A673 (cell line): ENCODE data around the gene CAMK1. TPM values are rescaled to one million over a fixed set of nuclear protein-coding genes. Genes with fewer than 3 reads are reported as not detected.

Experiments
- BruUV-seq: library from RNA; stranded (reverse); fragments of 400-500 nt; replicated peaks from 2 replicates; lab custom pipeline; 2021; lab: Mats Ljungman, UMichigan
- CTCF ChIA-PET: fragments of 300-600 bp; sonication (Branson Sonifier 250); formaldehyde crosslinking; loops from one replicate; lab custom pipeline; 2022; ENCODE audit warnings: antibody characterized with exemption; lab: Charles Lee
- POLR2A ChIA-PET: fragments of 300-600 bp; sonication (Branson Sonifier 250); formaldehyde crosslinking; loops from one replicate; lab custom pipeline; 2022; ENCODE audit warnings: antibody characterized with exemption; ENCODE audit not compliant: low non-redundant PET; lab: Charles Lee
- DNase-seq: peaks from one replicate; pipeline ENCODE4 v3.0.0-alpha.2; 2015; ENCODE audit warnings: low spot score
- H3K27ac ChIP-seq: fragments of 200-600 bp; sonication (generic); 2 replicates; pipeline ENCODE4 v1.5.1; 2016; ENCODE audit warnings: mixed run types, low read depth, mild to moderate bottlenecking, mixed read lengths, antibody characterized with exemption, low read length; ENCODE audit not compliant: poor library complexity, severe bottlenecking
- H3K27me3 ChIP-seq: fragments of 200-600 bp; sonication (generic); replicated peaks from 2 replicates; pipeline ENCODE4 v1.6.1; 2017; ENCODE audit warnings: mixed run types, low read depth, mild to moderate bottlenecking, mixed read lengths, antibody characterized with exemption, low read length; ENCODE audit not compliant: insufficient read depth, poor library complexity
- H3K36me3 ChIP-seq: fragments of 200-600 bp; sonication (generic); 2 replicates; pipeline ENCODE4 v1.6.1; 2016; ENCODE audit warnings: mixed run types, mild to moderate bottlenecking, mixed read lengths, antibody characterized with exemption, low read length; ENCODE audit not compliant: insufficient read depth, poor library complexity, severe bottlenecking
- H3K4me1 ChIP-seq: fragments of 200-600 bp; sonication (generic); 2 replicates; pipeline ENCODE4 v1.6.1; 2017; ENCODE audit warnings: mixed run types, mild to moderate bottlenecking, mixed read lengths, antibody characterized with exemption, low read length; ENCODE audit not compliant: insufficient read depth, poor library complexity, severe bottlenecking
- H3K4me3 ChIP-seq: fragments of 200-600 bp; sonication (generic); 2 replicates; pipeline ENCODE4 v1.5.1; 2016; ENCODE audit warnings: low read depth, mixed run types, mild to moderate bottlenecking, mixed read lengths, low read length; ENCODE audit not compliant: poor library complexity, severe bottlenecking
- H3K9me3 ChIP-seq: fragments of 200-600 bp; sonication (generic); 2 replicates; pipeline ENCODE4 v1.6.1; 2016; ENCODE audit warnings: mixed run types, low read depth, mild to moderate bottlenecking, mixed read lengths, antibody characterized with exemption, low read length; ENCODE audit not compliant: poor library complexity, severe bottlenecking
- CTCF ChIP-seq: fragments of 300-800, 200-600 bp; sonication (generic); conservative IDR thresholded peaks from 2 replicates; pipeline ENCODE4 v1.5.1; 2017; ENCODE audit warnings: low read depth, mild to moderate bottlenecking, antibody characterized with exemption, low read length, moderate library complexity, mixed read lengths
- EZH2 ChIP-seq: fragments of 200-600 bp; sonication (generic); IDR thresholded peaks from 2 replicates; pipeline ENCODE4 v1.6.1; 2017; ENCODE audit warnings: borderline replicate concordance, low read depth, mild to moderate bottlenecking, mixed read lengths, antibody characterized with exemption, low read length; ENCODE audit not compliant: poor library complexity, severe bottlenecking
- intact Hi-C: fragments of 100-400 bp; cut with micrococcal nuclease; formaldehyde crosslinking; loops from one replicate; pipeline ENCODE4 v1.10.0; 2022; ENCODE audit not compliant: unreplicated experiment
- total RNA-seq: library from RNA; stranded (reverse); gene quantifications from 2 replicates; pipeline ENCODE4 v1.2.3, GENCODE V29; 2021

The CAMK1 gene
- total RNA-seq, 1 experiment from 2014 or later, result 26.7 TPM

GRCh38 chr3:9780458-9780812 is 10.7 kb upstream of the CAMK1 start:
- CTCF ChIA-PET, result no interaction called here
- no TSS peak for BruUV-seq
- TF ChIP-seq CTCF (no peak), EZH2 (no peak)
- Histone ChIP-seq H3K4me1 (no peaks in the 10 kb centered on the region), H3K4me3 (no peak overlapping the region), H3K9me3 (no peaks in the 10 kb centered on the region), H3K27ac (no peak overlapping the region), H3K27me3 (no peaks in the 10 kb centered on the region), H3K36me3 (peaks cover 18% of the 10 kb centered on the region)
- POLR2A ChIA-PET, result no interaction called here
- intact Hi-C loops, result no loop called here
- DNase-seq, result no peak

GRCh38 chr3:9779721-9780457 is 10.1 kb upstream of the CAMK1 start:
- DNase-seq, result no peak
- Histone ChIP-seq H3K4me1 (no peaks in the 10 kb centered on the region), H3K27ac (no peak overlapping the region), H3K36me3 (peaks cover 12% of the 10 kb centered on the region), H3K4me3 (no peak overlapping the region), H3K9me3 (no peaks in the 10 kb centered on the region), H3K27me3 (no peaks in the 10 kb centered on the region)
- CTCF ChIA-PET, result no interaction called here
- TF ChIP-seq EZH2 (no peak), CTCF (no peak)
- intact Hi-C loops, result no loop called here
- POLR2A ChIA-PET, result no interaction called here
- TSS peak; percentile 64 for BruUV-seq

DNA sequence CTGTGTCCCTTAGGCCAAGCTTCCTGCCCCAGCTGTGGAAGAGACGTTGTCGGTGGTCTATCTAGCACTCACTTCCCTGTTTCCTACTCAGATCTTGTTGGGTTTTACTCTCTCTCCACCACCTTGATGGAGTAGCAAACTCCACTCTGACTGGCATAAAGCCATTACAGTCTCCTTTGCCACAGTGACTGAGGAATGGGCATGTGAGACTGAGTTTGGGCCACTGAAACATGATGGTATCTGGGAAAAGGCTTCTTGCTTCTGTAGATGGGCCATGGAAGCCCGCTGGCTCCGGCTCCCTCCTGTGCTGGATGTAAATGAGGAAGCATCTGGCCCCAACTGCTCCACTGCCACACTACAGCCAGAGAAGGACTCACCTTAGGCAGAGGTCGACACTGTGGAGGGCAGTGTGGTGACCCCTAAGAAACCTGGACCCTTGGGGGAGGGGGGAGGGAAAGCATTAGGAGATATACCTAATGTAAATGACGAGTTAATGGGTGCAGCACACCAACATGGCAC is 9.4 kb upstream of the CAMK1 start:
- intact Hi-C loops, result no loop called here
- no peaks in the 10 kb centered on the region for H3K27me3 ChIP-seq
- H3K4me3 ChIP-seq, result no peak overlapping the region
- no peaks in the 10 kb centered on the region for H3K4me1 ChIP-seq
- no peak overlapping the region for H3K27ac ChIP-seq
- CTCF ChIA-PET, result no interaction called here
- DNase-seq, result no peak
- TF ChIP-seq EZH2 (no peak), CTCF (no peak)
- peaks cover 9% of the 10 kb centered on the region for H3K36me3 ChIP-seq
- POLR2A ChIA-PET, result no interaction called here
- no peaks in the 10 kb centered on the region for H3K9me3 ChIP-seq
- no TSS peak for BruUV-seq
